Fibroblast of pulmonary artery (primary cell): ENCODE measurements around the gene GFAP.

Experiments used
- DNase-seq: peaks from one replicate; pipeline ENCODE4 v3.0.0-alpha.2; 2010; ENCODE audit warnings: low read depth
- H3K4me3 ChIP-seq: replicated peaks from 2 replicates; pipeline ENCODE4 v1.5.1; 2011; ENCODE audit warnings: low read depth, mild to moderate bottlenecking, control low read depth, low read length, moderate library complexity
- CTCF ChIP-seq: IDR thresholded peaks from 2 replicates; pipeline ENCODE4 v1.5.1; 2011; ENCODE audit warnings: mild to moderate bottlenecking, control low read depth, low read length, inconsistent platforms; ENCODE audit errors: missing control alignments

GFAP gene

GRCh38 chr17:44919885-44920564 lies 4.7 kb upstream of the GFAP start:
- H3K4me3 ChIP-seq: no peak overlapping the region
- peak; percentile 87 for DNase-seq
- peak; percentile 87 for TF ChIP-seq CTCF

GRCh38 chr17:44919411-44919810 lies 4.1 kb upstream of the GFAP start:
- DNase-seq: no peak
- no peak for TF ChIP-seq CTCF
- H3K4me3 ChIP-seq: no peak overlapping the region

GRCh38 chr17:44918006-44918405 lies 2.7 kb upstream of the GFAP start:
- no peak for TF ChIP-seq CTCF
- H3K4me3 ChIP-seq: no peak overlapping the region
- DNase-seq: no peak

GRCh38 chr17:44917456-44917855 lies 2.2 kb upstream of the GFAP start:
- H3K4me3 ChIP-seq: no peak overlapping the region
- no peak for DNase-seq
- no peak for TF ChIP-seq CTCF

- H3K4me3 ChIP-seq: no peak overlapping the region
- TF ChIP-seq CTCF: peak; percentile 0
- peak; percentile 50 for DNase-seq
Measured at GRCh38 chr17:44916781-44917241, 1.5 kb upstream of the GFAP start.

GRCh38 chr17:44915862-44916780 lies 821 bp upstream of the GFAP start:
- DNase-seq: peak; percentile 13
- no peak overlapping the region for H3K4me3 ChIP-seq
- TF ChIP-seq CTCF: no peak
